ENCODE data around the gene KCTD16.

The KCTD16 gene

GRCh38 chr5:144219869-144220268, 49.2 kb downstream of the KCTD16 start:
- DNase-seq = no peak

DNA sequence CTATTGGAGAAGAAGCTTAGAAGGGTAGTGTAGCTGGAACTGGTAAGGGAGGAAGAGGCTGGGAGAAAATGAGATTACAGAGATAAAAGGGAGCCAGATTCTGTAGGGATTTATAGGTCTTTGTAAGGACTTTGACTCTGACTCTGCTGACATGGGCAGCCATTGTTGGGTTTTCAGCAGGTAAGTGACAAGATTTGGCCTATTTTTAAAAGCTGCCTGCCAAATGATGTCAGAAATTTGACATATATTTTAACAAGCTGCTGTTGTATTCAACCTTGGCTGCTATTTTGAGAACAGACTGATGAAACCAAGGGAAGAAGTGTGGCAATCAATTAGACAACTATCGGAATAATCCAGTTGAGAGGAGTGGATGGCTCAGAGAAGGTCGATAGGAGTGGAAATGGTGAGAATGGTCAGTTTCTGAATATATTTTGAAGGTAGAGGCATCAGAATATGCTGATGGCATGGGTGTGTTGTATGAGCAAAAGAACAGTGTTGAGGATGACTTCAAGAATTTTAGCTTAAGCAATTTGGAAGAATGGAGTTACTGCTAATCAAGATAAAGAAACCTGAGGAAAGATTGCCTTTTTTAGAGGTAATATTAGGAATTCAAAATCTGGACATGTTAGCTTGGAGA, 56.8 kb downstream of the KCTD16 start:
- no peak for DNase-seq

DNA sequence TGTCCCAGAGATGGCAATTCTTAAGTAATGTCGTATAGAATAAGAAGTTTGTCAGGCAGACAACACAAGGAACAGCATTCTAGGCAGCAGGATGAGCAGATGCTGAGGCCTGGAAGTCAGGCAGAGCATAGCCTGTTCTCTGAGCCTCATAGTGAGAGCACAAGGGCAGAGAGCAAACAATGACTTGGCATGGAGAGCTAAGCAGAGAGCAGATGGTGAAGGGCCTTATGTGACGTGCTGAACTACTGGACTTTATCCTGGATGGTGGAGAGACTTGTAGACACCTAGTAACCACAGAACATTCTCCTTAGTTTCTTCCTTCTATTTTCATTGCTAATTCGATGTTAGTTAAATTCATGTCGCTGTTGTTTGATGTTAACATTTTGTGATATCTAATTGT, 60.1 kb downstream of the KCTD16 start:
- DNase-seq = no peak

GRCh38 chr5:144232285-144232684, 61.6 kb downstream of the KCTD16 start:
- no peak for DNase-seq

DNA sequence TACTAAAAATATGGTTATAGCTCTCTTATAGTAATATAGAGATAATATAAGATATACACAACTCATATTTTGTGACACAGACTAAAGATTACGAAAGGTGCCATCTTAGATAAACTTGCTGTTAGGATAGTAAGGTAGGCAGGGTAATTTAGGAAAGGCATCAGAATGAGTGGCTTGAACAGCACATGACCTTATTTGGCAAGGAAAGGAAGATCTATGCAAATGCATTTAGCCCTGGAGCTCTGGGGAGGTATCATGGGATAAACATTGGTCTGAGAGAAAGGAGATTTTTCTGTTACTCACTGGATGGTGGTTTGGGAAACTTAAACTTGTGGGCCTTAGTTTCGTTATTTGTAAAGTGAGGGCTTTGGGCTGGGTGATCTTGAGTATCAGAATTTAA, 65.8 kb downstream of the KCTD16 start:
- DNase-seq = no peak

DNA sequence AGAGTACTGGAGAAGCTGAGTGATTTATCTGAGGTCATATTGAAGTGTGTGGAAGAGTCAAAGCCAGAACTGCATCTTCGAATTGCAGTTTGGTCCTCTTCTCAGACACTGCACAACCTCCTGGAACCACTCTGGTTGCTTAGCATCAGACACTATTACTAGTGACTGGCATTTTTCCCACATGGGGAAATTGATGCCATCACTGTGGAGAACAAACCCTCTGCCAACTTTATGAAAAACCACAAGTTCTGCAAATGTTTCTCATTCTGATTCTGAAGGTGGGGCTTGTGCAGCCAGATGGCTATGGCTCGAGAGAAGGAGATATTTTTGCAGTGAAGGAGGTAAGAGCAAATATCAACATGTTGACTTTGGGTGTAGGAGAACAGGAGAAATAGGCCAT, 67.2 kb downstream of the KCTD16 start:
- no peak for DNase-seq

DNA sequence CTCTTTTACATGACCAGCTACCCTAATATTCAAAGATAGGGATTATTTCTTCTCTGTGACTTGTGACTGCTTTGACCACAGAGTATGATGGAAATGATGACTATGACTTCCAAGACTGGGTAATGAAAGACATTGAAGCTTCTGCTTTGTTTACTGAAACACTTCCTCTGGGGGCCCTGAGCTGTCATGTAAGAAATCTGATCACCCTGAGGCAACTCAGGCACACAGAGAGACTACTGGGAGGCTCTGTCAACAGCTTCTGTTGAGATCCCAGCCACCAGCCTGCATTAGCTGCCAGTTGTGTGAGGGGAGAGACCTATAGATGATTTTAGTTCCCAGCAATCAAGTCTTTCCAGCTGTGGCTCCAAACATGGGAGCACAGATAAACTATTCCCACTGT, 76.5 kb downstream of the KCTD16 start:
- DNase-seq = no peak

- no peak for DNase-seq
These were observed 77.3 kb downstream of the KCTD16 start for GRCh38 chr5:144248015-144248414.

- DNase-seq = no peak
These were observed 79.2 kb downstream of the KCTD16 start for GRCh38 chr5:144249755-144250464.

GRCh38 chr5:144254552-144254951, 83.9 kb downstream of the KCTD16 start:
- DNase-seq = no peak

DNA sequence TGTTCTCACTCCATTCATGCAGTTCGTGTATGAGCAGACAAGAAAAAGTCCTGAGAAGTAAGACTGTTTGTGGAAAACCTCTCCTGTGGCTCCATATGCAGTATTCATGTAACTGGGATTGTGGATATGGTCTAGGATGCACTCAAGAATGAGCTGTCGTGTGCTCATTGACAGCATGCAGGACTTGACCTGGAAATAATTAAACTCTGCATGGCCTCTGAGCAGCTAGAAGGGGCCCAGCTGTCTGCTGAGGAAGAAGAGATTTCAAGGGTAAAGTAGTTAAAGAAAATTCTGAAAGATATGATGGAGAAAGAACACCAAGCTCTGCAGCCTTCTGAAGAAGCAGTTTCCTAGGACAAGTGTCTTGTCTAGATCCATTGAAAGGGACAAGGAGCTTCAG, 89.4 kb downstream of the KCTD16 start:
- no peak for DNase-seq

DNA sequence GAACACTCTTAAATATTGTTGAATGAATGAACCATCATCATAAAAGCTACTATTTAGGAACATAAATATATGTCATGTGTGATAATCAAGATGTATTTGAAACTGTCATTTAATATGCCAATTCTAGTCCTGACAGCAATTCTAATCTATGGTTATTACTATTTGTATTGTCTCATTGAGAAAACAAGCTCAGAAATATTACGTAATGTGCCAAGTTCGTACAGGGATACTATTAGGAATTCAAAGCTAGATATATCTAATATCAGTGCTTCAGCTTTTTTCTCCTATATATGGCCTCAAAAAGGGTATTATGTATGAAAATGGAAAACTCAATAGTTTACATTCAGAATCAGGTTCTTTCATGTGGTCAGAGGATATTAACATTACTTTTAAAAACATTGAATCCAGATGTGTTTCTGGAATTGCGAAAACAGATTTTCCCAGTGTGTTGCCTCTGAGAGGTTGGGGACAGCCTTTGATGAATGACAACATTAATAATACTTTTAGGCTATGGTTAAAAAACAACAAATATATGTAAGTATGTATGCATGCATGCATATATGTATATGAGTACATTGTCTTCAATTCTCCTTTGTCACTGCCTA, 95.1 kb downstream of the KCTD16 start:
- DNase-seq = no peak

- no peak for DNase-seq
These were observed 97.4 kb downstream of the KCTD16 start for GRCh38 chr5:144267961-144268513.

GRCh38 chr5:144273232-144274027, 102.8 kb downstream of the KCTD16 start:
- DNase-seq = no peak

DNA sequence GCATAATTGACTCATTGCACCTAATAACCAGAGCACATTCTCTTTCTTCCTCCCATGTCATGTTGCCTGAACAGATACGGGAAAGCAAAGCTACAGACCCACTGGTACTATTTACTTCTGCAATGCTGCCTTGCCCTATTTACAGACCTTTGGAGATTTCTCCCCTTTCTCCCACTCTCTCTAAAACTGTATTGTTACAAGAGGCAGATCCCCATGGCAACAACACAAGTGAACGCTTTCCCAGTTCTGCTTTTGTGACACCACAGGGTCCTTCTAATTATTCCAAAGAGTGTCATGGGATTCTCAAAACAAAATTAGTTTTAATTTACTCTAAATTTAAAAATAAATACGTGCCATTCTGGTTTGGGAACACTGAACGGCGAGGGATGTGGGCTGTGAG, 104.7 kb downstream of the KCTD16 start:
- no peak for DNase-seq

DNA sequence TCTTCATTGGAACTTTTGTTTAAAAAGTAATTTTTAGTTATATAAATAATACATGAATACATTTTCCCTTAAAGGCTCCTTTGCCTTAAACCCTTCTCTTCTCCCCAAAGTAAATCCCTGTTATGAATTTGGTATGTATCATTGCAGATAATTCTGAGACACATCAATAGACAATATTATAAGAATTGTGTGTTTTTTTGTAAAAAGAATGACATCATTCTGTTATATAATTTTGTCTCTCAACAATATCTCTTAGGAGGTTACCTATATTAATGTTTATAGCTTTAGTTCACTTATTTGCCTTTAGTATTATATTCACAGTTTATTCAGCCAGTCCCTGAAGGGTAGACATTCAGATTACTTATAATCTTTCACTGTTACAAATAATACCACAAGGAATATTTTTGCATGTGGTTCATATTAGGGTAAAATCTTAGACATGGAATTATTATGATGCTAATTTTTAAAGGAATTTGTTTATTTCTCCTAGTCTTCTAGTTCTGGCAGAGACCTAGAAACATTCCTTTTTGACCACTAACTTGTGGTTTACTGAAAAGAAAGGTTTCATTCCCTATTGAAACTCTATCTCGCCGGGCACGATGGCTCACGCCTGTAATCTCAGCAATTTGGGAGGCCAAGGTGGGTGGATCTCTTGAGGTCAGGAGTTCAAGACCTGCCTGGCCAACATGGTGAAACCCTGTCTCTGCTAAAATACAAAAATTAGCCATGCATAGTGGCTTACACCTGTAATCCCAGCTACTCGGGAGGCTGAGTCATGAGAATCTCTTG, 105.6 kb downstream of the KCTD16 start:
- no peak for DNase-seq

DNA sequence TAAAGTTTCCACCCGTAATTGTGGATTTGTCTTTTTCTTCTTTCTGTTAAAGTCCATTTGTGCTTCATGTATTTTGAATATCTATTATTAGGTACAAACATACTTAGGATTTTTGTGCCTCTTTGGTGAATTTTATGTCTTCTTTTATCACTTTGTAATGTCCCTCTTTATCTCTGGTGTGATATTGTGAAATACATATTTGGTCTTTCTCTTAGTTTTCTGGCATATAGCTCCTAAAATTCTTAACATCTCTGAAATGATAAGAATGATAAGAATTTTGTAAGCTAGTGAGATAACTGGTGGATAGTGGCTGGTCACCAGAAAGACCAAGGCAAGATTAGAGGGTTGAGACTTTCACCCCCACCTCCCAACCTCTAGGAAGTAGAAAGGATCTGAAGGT, 111.1 kb downstream of the KCTD16 start:
- no peak for DNase-seq

DNA sequence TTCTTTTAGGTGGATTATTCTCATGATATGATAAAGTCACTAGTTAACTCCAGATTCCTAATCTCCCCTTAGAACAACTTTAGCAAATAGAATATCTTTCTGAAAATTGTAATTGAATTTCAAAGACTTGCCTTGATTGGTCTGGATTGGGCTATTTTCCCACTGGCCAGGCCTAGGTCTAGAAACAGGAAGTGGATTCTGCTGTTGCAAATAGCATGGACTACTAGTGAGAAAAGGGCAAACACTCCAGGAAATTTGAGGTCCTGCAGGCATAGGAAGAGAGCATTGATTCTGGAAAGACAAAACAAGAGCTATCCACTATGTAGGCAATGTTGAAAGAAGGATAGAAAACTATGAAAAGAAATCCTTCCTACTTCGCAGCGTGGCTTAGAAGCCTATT, 113.4 kb downstream of the KCTD16 start:
- DNase-seq = no peak

GRCh38 chr5:144284931-144285502, 114.3 kb downstream of the KCTD16 start:
- DNase-seq = no peak

- no peak for DNase-seq
These were observed 118.6 kb downstream of the KCTD16 start for GRCh38 chr5:144289277-144289676.

- no peak for DNase-seq
These were observed 121.4 kb downstream of the KCTD16 start for GRCh38 chr5:144292029-144292428.

- DNase-seq = no peak
These were observed 124.6 kb downstream of the KCTD16 start for GRCh38 chr5:144295284-144295683.
